ENCODE measurements around the gene RIOX2.

The RIOX2 gene

DNA sequence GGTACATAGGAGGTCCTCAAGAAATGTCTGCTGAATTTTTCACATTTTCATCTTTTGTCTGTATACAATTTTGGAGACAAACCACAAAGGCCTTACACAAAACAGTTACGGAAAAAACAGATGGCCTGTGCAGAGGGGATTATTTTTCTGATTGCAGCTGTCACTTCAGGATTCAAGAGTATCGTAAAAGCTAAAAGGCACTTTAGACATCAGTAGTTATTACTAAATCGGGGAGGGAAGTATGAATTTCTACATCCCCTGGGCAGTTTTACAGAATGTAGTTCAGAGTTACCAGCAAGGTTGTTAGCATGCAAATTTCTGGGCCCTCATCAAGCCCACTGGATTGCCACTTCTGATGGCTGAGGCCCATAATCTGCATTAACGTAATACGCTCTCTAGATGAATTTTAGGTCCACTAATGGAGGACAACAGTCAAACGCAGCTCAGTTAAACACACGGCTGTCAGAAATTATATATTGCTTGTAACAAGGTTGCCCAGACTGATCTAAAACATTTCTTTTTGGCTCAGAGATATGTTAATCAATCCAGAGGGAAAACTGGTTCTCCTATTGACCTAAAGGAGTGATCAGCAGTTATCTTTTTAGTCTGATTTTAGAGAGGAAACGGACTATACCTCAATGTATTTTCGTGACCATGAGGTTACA, 1.1 kb downstream of the RIOX2 start:
- Histone ChIP-seq H3K9me3 (ENCODE audit: control insufficient read depth, low read length) (no peaks in the 10 kb centered on the region), H3K27me3 (replicated peaks; ENCODE audit: control insufficient read depth, insufficient read depth, low read length, poor library complexity, severe bottlenecking) (no peaks in the 10 kb centered on the region), H3K36me3 (ENCODE audit: control insufficient read depth, insufficient read depth, low read length) (no peaks in the 10 kb centered on the region), H3K4me3 (ENCODE audit: insufficient read depth, low read depth, low read length, poor library complexity, severe bottlenecking) (peak overlapping the region; percentile 58), H3K4me1 (ENCODE audit: control insufficient read depth, insufficient read depth, low read length, poor library complexity, severe bottlenecking) (peaks cover 19% of the 10 kb centered on the region), H3K27ac (ENCODE audit: insufficient read depth, low read length, poor library complexity, severe bottlenecking) (peak overlapping the region; percentile 48)
- DNase-seq: no peak

DNA sequence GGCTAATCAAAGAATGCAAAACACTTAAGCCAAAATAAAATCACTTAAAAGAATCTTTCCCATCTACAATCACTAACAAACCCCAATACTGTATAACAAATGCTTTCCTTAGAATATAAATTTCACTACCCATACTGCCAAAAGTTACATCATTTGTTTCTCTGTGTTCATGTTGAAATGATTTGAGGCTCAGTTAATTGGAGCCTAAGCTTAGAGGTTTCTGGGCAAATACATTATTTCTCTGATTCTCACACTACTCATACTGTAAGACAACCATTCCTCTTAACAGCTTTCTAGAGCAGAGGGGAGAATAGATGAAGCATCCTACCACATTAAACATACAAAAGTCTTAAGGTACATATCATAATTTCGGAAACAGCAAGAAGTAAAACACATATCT, 2.1 kb downstream of the RIOX2 start:
- no peaks in the 10 kb centered on the region for H3K36me3 ChIP-seq (ENCODE audit: control insufficient read depth, insufficient read depth, low read length)
- DNase-seq: no peak
- no peaks in the 10 kb centered on the region for H3K27me3 ChIP-seq (replicated peaks; ENCODE audit: control insufficient read depth, insufficient read depth, low read length, poor library complexity, severe bottlenecking)
- no peak overlapping the region for H3K27ac ChIP-seq (ENCODE audit: insufficient read depth, low read length, poor library complexity, severe bottlenecking)
- H3K4me3 ChIP-seq (ENCODE audit: insufficient read depth, low read depth, low read length, poor library complexity, severe bottlenecking): no peak overlapping the region
- no peaks in the 10 kb centered on the region for H3K9me3 ChIP-seq (ENCODE audit: control insufficient read depth, low read length)
- peaks cover 19% of the 10 kb centered on the region for H3K4me1 ChIP-seq (ENCODE audit: control insufficient read depth, insufficient read depth, low read length, poor library complexity, severe bottlenecking)

DNA sequence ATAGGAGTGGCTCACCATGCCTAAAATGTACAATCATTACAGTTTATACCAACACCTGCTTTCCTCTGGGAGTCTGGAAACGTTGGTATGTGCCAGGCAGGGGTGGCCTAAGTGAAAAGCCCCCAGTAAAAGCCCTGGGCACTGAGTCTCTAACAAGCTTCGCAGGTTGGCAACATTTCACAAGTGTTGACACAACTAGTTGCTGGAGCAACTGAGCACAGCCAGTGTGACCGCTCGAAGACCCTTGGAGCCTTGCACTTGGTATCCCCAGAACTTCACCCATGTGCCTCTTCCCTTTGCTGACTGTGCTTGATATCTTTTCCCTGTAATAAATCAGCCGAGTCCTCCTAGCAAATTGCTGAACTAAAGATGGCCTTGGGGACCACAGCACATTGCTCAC, 2.7 kb downstream of the RIOX2 start:
- DNase-seq: no peak
- no peaks in the 10 kb centered on the region for H3K9me3 ChIP-seq (ENCODE audit: control insufficient read depth, low read length)
- no peak overlapping the region for H3K27ac ChIP-seq (ENCODE audit: insufficient read depth, low read length, poor library complexity, severe bottlenecking)
- no peaks in the 10 kb centered on the region for H3K36me3 ChIP-seq (ENCODE audit: control insufficient read depth, insufficient read depth, low read length)
- H3K27me3 ChIP-seq (replicated peaks; ENCODE audit: control insufficient read depth, insufficient read depth, low read length, poor library complexity, severe bottlenecking): no peaks in the 10 kb centered on the region
- no peak overlapping the region for H3K4me3 ChIP-seq (ENCODE audit: insufficient read depth, low read depth, low read length, poor library complexity, severe bottlenecking)
- peaks cover 19% of the 10 kb centered on the region for H3K4me1 ChIP-seq (ENCODE audit: control insufficient read depth, insufficient read depth, low read length, poor library complexity, severe bottlenecking)

DNA sequence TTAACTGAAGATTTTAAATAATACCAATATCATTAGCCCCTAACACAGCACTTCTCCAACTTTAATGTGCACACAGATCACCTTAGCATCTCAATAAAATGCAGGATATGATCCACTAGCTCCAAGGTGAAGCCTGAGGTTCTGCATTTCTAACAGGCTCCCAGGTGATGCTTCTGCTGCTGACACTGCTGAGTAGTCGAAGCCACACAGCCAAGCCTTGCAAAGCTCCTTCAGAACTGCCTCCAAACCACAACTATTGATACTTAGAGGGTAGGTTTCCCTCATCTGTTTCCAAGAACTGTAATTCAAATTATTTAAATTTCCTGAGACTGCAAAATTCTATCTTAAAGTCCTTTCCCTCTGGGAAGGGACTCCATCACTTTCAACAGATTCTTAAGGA, 3.9 kb downstream of the RIOX2 start:
- no peaks in the 10 kb centered on the region for H3K9me3 ChIP-seq (ENCODE audit: control insufficient read depth, low read length)
- no peaks in the 10 kb centered on the region for H3K36me3 ChIP-seq (ENCODE audit: control insufficient read depth, insufficient read depth, low read length)
- no peak overlapping the region for H3K27ac ChIP-seq (ENCODE audit: insufficient read depth, low read length, poor library complexity, severe bottlenecking)
- H3K4me1 ChIP-seq (ENCODE audit: control insufficient read depth, insufficient read depth, low read length, poor library complexity, severe bottlenecking): peaks cover 19% of the 10 kb centered on the region
- DNase-seq: no peak
- no peak overlapping the region for H3K4me3 ChIP-seq (ENCODE audit: insufficient read depth, low read depth, low read length, poor library complexity, severe bottlenecking)
- H3K27me3 ChIP-seq (replicated peaks; ENCODE audit: control insufficient read depth, insufficient read depth, low read length, poor library complexity, severe bottlenecking): no peaks in the 10 kb centered on the region

DNA sequence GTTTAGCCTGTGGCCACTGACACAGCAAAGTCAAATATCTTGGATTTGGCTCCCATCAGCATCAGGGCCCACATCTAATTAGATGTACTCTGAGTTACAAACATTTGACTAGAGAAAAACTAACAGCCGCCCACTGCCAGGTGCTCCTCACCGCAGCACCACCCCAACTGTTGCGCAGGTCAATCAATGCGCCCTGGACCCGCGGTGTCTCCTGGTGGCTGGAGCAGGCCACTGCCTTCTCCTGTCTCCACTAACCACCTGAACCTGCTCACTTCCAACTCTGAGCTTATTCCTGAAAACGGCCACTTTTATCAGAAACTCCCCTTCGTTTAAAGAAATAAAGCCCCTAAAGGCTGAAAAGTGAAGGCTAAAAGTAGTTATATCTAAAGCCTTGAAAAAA, 4.3 kb downstream of the RIOX2 start:
- no peak for DNase-seq
- Histone ChIP-seq H3K9me3 (ENCODE audit: control insufficient read depth, low read length) (no peaks in the 10 kb centered on the region), H3K4me1 (ENCODE audit: control insufficient read depth, insufficient read depth, low read length, poor library complexity, severe bottlenecking) (peaks cover 18% of the 10 kb centered on the region), H3K27me3 (replicated peaks; ENCODE audit: control insufficient read depth, insufficient read depth, low read length, poor library complexity, severe bottlenecking) (no peaks in the 10 kb centered on the region), H3K36me3 (ENCODE audit: control insufficient read depth, insufficient read depth, low read length) (no peaks in the 10 kb centered on the region), H3K4me3 (ENCODE audit: insufficient read depth, low read depth, low read length, poor library complexity, severe bottlenecking) (no peak overlapping the region), H3K27ac (ENCODE audit: insufficient read depth, low read length, poor library complexity, severe bottlenecking) (no peak overlapping the region)

DNA sequence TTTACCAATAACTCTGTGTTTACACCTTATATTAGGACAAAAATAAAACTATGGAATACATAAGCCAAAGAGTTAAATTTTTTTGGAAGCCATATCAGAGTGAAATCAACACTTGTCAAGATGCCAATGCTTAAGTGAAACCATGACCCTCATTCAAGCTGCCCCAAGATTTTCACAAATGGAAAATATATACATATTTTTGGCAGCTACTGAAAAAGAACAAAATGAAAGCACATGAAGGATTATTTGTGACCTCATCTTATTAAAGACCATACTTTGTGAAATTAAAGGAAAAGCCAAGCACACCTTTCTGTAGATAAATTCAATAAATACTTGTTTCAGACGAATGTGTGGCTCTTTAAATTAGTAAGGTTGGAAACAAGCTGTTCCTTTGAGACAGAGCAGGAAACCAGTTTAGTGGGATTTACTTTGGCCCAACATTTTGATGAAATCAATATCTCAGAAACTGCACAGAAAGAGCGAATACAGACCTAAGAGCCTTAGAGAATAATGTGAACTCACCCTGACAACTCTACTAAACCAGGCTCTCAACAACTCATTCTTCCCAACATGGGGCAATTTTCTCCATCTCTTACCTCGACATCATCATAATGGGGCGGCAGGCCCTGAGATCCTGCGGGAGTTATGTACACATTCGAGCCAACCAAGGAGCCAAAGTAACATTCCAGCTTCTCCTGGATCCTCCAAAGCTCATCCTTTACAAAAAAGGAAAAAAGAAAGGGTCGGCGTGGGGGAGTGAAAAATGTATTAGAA, 11.1 kb downstream of the RIOX2 start:
- no peaks in the 10 kb centered on the region for H3K9me3 ChIP-seq (ENCODE audit: control insufficient read depth, low read length)
- no peak for DNase-seq

DNA sequence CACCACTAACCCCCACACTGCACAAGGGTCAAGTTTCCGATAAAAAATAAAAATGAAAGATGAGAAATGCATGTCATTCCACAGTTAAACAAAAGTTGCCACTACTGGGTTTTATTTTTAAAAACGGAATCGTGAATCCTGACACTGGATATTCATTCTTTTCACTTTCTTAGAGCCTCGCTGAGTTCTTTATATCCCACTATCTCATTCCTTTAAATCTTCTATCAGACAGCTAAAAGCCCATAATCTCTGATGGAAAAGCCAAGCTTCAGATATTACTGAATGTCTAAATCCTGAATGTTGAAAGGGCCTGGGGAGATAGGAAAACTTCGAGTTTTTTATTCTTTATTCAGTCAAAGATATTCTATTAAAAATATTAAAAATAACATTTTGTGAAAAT, 11.7 kb downstream of the RIOX2 start:
- H3K4me1 ChIP-seq (ENCODE audit: control insufficient read depth, insufficient read depth, low read length, poor library complexity, severe bottlenecking): no peaks in the 10 kb centered on the region

More for the DNA sequence above, 11.1 kb downstream of the RIOX2 start:
- H3K27ac ChIP-seq (ENCODE audit: insufficient read depth, low read length, poor library complexity, severe bottlenecking): no peak overlapping the region
- H3K4me3 ChIP-seq (ENCODE audit: insufficient read depth, low read depth, low read length, poor library complexity, severe bottlenecking): no peak overlapping the region
- H3K4me1 ChIP-seq (ENCODE audit: control insufficient read depth, insufficient read depth, low read length, poor library complexity, severe bottlenecking): no peaks in the 10 kb centered on the region
- no peaks in the 10 kb centered on the region for H3K27me3 ChIP-seq (replicated peaks; ENCODE audit: control insufficient read depth, insufficient read depth, low read length, poor library complexity, severe bottlenecking)
- H3K36me3 ChIP-seq (ENCODE audit: control insufficient read depth, insufficient read depth, low read length): peaks cover 31% of the 10 kb centered on the region

DNA sequence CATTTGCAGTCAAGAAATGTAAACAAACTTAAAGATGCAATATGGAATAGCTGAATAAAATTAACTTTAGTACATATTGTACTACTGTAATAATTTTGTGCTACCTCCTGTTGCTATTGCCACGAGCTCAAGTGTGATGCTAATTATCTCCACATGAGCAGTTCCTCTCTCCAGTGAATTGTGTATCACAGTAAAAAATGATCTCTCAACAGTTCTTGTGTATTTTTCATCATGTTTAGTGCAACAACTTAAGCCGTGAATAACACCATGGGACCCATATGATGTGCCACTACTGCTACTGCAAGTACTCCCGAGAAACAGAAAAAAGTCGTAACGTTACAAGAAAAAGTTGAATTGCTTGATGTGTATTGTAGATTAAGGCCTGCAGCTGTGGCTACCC, 12.4 kb downstream of the RIOX2 start:
- no peaks in the 10 kb centered on the region for H3K27me3 ChIP-seq (replicated peaks; ENCODE audit: control insufficient read depth, insufficient read depth, low read length, poor library complexity, severe bottlenecking)
- H3K36me3 ChIP-seq (ENCODE audit: control insufficient read depth, insufficient read depth, low read length): peaks cover 38% of the 10 kb centered on the region
- H3K4me3 ChIP-seq (ENCODE audit: insufficient read depth, low read depth, low read length, poor library complexity, severe bottlenecking): no peak overlapping the region
- no peaks in the 10 kb centered on the region for H3K9me3 ChIP-seq (ENCODE audit: control insufficient read depth, low read length)
- no peak for DNase-seq
- no peak overlapping the region for H3K27ac ChIP-seq (ENCODE audit: insufficient read depth, low read length, poor library complexity, severe bottlenecking)
- no peaks in the 10 kb centered on the region for H3K4me1 ChIP-seq (ENCODE audit: control insufficient read depth, insufficient read depth, low read length, poor library complexity, severe bottlenecking)

More for the DNA sequence above, 11.7 kb downstream of the RIOX2 start:
- DNase-seq: no peak
- peaks cover 31% of the 10 kb centered on the region for H3K36me3 ChIP-seq (ENCODE audit: control insufficient read depth, insufficient read depth, low read length)
- no peak overlapping the region for H3K27ac ChIP-seq (ENCODE audit: insufficient read depth, low read length, poor library complexity, severe bottlenecking)
- no peak overlapping the region for H3K4me3 ChIP-seq (ENCODE audit: insufficient read depth, low read depth, low read length, poor library complexity, severe bottlenecking)
- no peaks in the 10 kb centered on the region for H3K27me3 ChIP-seq (replicated peaks; ENCODE audit: control insufficient read depth, insufficient read depth, low read length, poor library complexity, severe bottlenecking)
- no peaks in the 10 kb centered on the region for H3K9me3 ChIP-seq (ENCODE audit: control insufficient read depth, low read length)

DNA sequence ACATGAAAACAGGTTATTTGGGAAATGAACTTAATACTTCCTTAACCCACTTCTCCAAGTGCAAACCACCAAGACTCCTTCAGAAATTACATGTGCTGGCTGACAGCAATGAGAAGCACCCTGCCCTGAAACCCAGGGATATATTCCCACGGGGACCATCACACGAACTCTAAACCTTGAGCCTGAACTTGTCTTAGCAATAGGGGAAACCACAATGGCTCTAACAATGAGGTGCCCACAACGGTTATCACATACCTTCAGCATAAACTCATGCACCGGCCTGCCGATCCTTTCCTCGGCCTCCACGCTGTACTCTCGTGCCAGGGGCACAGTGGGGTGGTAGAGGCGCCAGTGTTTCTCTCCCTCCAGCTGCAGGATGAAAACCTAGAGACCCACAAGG, 13.4 kb downstream of the RIOX2 start:
- Histone ChIP-seq H3K27me3 (replicated peaks; ENCODE audit: control insufficient read depth, insufficient read depth, low read length, poor library complexity, severe bottlenecking) (no peaks in the 10 kb centered on the region), H3K9me3 (ENCODE audit: control insufficient read depth, low read length) (no peaks in the 10 kb centered on the region), H3K4me1 (ENCODE audit: control insufficient read depth, insufficient read depth, low read length, poor library complexity, severe bottlenecking) (no peaks in the 10 kb centered on the region), H3K4me3 (ENCODE audit: insufficient read depth, low read depth, low read length, poor library complexity, severe bottlenecking) (no peak overlapping the region), H3K36me3 (ENCODE audit: control insufficient read depth, insufficient read depth, low read length) (peaks cover 44% of the 10 kb centered on the region), H3K27ac (ENCODE audit: insufficient read depth, low read length, poor library complexity, severe bottlenecking) (no peak overlapping the region)
- DNase-seq: no peak

DNA sequence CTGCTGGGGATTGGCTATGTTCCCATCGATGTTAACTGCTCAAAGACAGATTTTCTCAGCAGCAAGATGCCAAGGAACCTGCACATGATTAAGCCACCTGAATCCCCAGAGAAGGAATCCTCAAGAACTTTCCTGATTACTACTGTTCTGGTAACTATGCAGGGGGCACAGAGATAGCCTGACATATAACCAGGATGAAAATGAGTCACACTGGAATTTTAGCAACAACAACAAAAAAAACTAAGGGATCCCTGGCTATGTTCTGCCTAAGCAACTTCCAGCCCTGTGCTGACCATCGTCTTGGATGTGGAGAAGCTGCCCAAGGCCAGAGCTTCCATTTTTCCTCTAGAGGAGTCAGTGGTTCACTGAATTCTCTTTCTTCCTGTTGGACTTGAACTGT, 13.8 kb downstream of the RIOX2 start:
- Histone ChIP-seq H3K4me3 (ENCODE audit: insufficient read depth, low read depth, low read length, poor library complexity, severe bottlenecking) (no peak overlapping the region), H3K9me3 (ENCODE audit: control insufficient read depth, low read length) (no peaks in the 10 kb centered on the region), H3K27ac (ENCODE audit: insufficient read depth, low read length, poor library complexity, severe bottlenecking) (no peak overlapping the region), H3K4me1 (ENCODE audit: control insufficient read depth, insufficient read depth, low read length, poor library complexity, severe bottlenecking) (no peaks in the 10 kb centered on the region), H3K27me3 (replicated peaks; ENCODE audit: control insufficient read depth, insufficient read depth, low read length, poor library complexity, severe bottlenecking) (no peaks in the 10 kb centered on the region), H3K36me3 (ENCODE audit: control insufficient read depth, insufficient read depth, low read length) (peaks cover 44% of the 10 kb centered on the region)
- DNase-seq: no peak
